Transverse colon (tissue), 4 donors: ENCODE measurements around the gene CHST5.

Experiments
- EP300 ChIP-seq: sonication (generic); formaldehyde crosslinking; IDR thresholded peaks from one replicate; pipeline ENCODE4 v1.6.1; 2017; ENCODE audit warnings: antibody characterized with exemption, low read depth
- POLR2AphosphoS5 ChIP-seq, 3 donors: sonication (generic); formaldehyde crosslinking; IDR thresholded peaks; one replicate each; pipeline ENCODE4 v1.6.1; 2016; ENCODE audit warnings: antibody characterized with exemption in 3 of 3
- TF ChIP-seq, protein P1 (sequence below), 5 experiments: fragments of 200-600 bp in 3 of 5; fragments of 450-650 bp in 2 of 5; sonication (generic) in 3 of 5; IDR thresholded peaks; 1 replicate in 2 of 5; 2 replicates in 3 of 5; pipeline ENCODE4 v1.5.1; 2016 to 2017; ENCODE audit warnings: antibody characterized with exemption in 5 of 5, inconsistent platforms in 3 of 5, mild to moderate bottlenecking in 2 of 5, moderate library complexity in 1 of 5

DNA sequence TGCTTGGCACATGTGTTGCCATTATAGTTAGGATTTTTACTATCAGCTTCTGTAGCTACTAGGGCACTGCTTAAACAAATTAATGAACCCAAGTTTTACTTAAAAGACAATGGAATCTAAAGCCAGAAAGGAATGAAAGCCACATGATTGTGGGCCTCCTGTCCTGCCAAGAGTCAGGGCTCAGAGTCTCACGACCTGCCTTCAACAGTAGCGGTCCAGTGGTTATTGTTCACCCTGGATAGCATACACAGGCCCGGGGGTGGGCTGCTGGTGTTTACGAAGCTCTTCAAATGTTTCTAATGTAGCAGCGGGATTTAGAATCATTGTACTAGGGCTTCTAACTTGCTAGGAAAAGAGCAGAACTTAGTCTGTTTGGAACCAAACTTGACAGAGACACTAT, 38.0 kb upstream of the CHST5 start:
- TF ChIP-seq, protein P1, sequence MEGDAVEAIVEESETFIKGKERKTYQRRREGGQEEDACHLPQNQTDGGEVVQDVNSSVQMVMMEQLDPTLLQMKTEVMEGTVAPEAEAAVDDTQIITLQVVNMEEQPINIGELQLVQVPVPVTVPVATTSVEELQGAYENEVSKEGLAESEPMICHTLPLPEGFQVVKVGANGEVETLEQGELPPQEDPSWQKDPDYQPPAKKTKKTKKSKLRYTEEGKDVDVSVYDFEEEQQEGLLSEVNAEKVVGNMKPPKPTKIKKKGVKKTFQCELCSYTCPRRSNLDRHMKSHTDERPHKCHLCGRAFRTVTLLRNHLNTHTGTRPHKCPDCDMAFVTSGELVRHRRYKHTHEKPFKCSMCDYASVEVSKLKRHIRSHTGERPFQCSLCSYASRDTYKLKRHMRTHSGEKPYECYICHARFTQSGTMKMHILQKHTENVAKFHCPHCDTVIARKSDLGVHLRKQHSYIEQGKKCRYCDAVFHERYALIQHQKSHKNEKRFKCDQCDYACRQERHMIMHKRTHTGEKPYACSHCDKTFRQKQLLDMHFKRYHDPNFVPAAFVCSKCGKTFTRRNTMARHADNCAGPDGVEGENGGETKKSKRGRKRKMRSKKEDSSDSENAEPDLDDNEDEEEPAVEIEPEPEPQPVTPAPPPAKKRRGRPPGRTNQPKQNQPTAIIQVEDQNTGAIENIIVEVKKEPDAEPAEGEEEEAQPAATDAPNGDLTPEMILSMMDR (IDR thresholded peaks at IDR 0.05): no peak
- TF ChIP-seq EP300: no peak
- no peak for TF ChIP-seq POLR2AphosphoS5 (IDR thresholded peaks at IDR 0.05)
